HG03432 (cell line): ENCODE results near the gene USP46.
A peak's percentile ranks its signal among the peaks of the same experiment; 100 is the strongest.

Experiments used
- ATAC-seq: cut with Tn5 transposase; IDR thresholded peaks from one replicate; pipeline ENCODE4 v1.9.1; 2021; ENCODE audit warnings: mild to moderate bottlenecking, moderate library complexity; ENCODE audit not compliant: unreplicated experiment

USP46 gene

GRCh38 chr4:52657618-52658501 is 1.2 kb downstream of the USP46 start:
- no peak for ATAC-seq

DNA sequence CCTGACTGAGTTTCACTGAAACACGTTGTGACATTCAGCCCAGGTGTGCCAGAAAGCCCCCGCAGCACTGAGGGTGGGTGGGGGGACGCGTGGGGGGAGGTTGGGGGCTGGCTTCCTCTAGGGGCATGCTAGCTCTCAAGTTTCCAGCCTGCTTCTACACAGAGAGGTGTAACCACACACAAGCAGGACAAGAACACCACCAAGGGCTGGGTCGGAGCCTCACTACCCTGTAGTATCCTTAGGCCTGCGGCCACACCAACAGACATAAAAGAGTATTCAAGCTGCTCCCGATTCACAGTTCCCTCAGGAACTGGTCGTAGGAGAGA is 1.8 kb downstream of the USP46 start:
- ATAC-seq = no peak

DNA sequence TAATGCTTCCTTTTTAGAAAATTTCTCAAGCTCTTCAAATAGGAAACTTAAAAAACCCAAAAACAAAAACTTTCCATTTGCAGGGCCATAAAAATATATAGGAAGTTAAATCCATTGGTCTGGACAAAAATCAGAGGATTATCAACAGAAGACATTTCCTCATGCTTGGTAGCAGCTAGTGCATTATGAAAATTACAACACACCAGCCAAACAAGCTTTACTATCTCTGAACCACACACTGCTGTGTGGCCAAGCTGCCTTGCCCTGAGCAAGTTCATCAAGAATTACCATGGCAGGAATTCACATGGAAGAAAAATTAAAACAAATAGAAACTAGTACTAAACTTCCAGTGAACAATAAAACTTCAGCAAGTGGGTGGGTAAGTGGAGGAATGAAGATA is 3.6 kb downstream of the USP46 start:
- no peak for ATAC-seq

- no peak for ATAC-seq
These were observed 7.0 kb downstream of the USP46 start for GRCh38 chr4:52651996-52652672.

DNA sequence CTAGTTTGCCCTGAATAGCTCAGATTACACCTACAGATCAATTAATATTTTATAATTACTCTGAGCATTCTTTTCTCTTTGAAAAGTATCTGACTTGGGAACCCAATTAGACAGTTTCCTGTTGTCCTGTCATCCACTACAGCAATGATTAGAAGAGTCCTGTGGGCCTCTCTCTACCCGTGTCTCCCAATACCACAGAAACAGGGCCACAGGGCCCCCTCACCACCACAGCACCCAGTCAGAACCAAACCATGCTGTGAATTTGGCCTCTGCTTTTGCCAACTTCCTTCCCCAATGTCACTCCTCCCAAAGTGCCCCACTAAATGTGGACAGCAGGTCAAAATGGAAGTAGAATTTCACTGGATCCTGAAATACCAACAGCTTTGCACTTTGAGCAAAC is 10.3 kb downstream of the USP46 start:
- ATAC-seq = no peak

- ATAC-seq = no peak
These were observed 12.4 kb downstream of the USP46 start for GRCh38 chr4:52646741-52647140.

DNA sequence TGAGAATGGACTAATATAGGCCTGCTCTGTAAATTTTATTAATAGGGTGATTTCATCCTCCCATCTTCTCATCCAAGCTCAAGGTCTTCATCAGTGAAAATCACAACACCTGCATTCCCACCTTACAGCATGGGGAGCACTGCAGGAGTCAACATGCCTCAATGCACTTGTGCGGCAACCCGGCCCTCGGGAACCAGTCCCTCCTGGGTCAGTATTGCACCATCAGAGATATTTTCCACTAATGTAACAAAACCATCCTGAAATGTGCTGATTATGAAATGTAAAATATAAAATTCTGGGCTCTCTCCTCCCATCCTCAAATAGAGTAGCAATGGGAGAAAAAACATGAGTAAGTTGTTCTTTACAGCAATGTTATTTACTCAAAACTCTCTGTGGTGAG is 13.0 kb downstream of the USP46 start:
- ATAC-seq = no peak

GRCh38 chr4:52645300-52645699 is 13.8 kb downstream of the USP46 start:
- ATAC-seq = peak; percentile 22

GRCh38 chr4:52643785-52644244 is 15.3 kb downstream of the USP46 start:
- no peak for ATAC-seq

- no peak for ATAC-seq
These were observed 15.9 kb downstream of the USP46 start for GRCh38 chr4:52643190-52643589.

DNA sequence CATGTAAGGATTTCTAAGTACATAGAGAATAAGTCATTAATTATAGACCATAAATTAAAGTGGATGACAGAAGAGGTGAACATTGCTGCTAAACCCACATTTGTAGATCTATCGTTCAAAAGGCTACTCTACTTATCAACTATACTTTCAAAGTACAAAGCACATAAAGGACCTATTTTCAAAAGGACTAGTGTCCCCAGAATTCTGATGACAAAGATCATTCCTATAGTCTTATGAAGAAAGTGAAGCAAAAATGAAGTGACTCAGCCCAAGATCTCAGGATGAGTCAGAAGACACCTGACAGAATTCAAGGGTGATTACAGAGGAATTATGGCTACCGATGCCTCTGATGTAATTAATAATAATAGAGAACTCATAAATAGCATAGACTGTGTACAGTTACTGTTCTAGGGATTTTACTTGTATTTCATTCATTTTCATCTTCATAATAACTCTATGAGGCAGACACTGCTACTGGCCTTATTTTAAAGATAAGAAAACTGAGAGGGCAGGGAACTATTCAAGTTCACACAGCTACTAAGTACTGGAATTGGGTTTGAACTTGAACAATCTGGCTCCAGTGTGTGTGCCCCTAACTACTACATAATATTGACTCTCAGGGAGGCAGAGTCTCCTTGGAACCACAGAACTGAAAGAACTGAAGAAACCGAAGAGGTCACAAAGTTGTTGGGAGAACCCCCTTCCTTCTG is 17.1 kb downstream of the USP46 start:
- peak; percentile 90 for ATAC-seq

DNA sequence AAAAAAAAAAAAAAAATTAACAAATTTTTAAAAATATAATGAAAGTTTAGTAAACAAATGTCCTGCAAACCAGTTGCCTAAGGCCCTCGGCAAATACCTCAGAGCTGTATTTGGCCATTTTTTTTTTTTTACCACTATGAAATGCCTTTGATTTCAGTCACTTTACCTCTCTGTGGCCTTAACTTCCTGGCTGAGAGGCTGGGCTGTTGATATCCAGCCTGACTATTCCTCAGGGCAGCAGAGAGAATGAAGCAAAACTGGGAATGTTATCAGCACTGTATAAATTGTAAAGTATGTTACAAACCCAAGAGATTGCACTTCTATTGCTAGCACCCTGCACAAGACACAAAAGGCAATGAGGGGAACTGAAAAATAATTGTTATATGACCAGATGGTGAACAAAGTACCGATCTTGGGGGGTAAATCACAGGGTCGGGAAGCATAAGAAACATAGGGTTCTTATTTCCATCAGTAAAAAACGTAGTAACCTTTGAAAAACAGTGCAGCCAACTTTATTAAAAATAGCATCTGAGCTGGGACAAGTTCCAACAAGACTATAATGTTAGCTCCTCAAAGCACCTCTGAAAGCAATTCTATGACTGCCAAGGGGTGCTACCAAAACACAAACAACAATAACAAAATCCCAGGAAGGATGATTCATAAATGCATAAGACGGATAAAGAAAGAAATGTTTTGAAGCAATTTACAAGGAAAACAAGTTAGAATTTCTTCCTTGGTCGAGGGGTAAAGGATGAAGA is 18.1 kb downstream of the USP46 start:
- ATAC-seq = no peak

DNA sequence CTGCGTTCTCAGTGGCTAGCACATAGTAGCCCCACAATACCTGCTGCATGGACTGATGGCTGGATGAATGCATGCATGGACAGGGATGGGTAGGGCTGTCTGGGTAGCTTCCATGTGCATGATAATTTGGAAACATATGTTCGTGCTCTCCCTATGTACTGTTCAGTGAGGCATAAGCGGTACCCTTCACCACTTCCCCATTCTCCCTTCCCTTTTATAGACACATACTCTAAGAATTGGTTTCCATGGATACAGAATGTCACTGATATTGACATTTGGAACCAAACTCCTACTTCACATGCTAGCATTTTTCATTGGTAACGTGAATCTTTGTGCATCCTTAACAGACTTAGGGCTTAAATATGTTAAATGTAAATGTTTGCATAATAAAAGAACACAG is 20.4 kb downstream of the USP46 start:
- peak; percentile 43 for ATAC-seq

DNA sequence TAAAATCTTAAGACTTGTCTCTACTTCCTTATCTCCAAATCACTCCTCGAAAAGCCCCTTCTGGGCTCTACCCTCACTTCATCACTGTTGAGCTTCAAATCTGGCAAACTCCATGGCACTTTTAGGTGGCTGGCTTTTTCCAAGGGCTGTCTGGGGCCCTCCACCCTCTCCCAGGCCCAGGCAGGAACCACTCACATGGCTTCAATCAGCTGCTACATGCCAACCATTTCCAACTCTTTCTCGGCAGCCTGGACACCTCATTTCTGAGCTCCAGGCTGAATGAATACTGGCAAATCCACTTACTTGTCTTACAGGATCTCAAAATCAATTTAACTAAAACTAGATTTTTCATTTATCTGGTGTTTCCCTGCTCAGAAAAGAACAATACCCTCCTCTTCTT is 22.0 kb downstream of the USP46 start:
- no peak for ATAC-seq

GRCh38 chr4:52635560-52635959 is 23.5 kb downstream of the USP46 start:
- no peak for ATAC-seq

- ATAC-seq = no peak
These were observed 24.0 kb downstream of the USP46 start for GRCh38 chr4:52635130-52635529.

GRCh38 chr4:52633846-52634245 is 25.3 kb downstream of the USP46 start:
- no peak for ATAC-seq

DNA sequence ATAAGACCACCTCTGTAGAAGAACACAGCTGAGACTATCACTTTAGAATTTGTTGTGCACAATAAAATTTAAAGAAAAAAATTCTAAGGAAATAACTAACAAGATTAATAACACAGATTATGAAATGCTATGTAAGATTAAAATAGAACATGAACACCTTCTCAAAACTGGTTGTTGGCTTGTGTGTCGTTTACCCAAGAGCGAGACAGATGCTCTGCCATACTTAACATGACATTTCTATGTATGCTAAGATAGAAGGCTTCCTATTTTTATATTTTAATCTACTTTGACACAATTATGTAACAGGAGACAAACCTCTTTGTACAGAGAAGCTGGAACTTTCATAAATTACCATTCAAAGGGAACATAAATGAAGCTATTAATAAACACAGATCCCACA is 30.1 kb downstream of the USP46 start:
- no peak for ATAC-seq

- no peak for ATAC-seq
These were observed 30.6 kb downstream of the USP46 start for GRCh38 chr4:52628543-52628942.

DNA sequence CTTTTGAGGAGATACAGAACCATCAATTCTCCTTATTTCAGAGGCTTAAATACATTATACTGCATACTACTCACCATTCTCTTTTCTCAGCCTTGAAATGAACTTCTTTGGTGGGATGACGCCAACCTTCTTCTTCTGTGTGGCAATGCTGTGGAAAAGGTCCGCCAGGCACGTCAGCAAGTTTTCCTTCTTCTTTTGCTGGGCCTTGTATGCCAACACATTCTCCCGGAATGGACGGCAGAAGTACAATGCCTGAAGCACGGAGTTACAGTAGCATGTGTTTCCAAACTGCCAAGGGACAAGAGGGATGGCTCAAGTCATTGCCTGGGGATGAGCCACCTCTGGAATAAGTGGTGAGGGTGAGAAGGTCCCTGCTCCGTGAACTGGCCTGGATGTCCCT is 31.2 kb downstream of the USP46 start:
- ATAC-seq = no peak

- no peak for ATAC-seq
These were observed 33.9 kb downstream of the USP46 start for GRCh38 chr4:52625216-52625615.
